ENCODE measurements around the gene ADGRB2.
A peak's percentile ranks its signal among the peaks of the same experiment; 100 is the strongest.
"Not testable (repeated sequence)": the region's sequence is repeated elsewhere in the genome, so short reads cannot be mapped to it uniquely, and the experiment has no call there.

The ADGRB2 gene

GRCh38 chr1:31725134-31725533, 39.0 kb downstream of the ADGRB2 start:
- DNase-seq (ENCODE audit: low read depth), result no peak

- peak; percentile 26 for DNase-seq (ENCODE audit: low read depth)
Measured at GRCh38 chr1:31723828-31724359, 40.2 kb downstream of the ADGRB2 start.

GRCh38 chr1:31718327-31718897, 45.7 kb downstream of the ADGRB2 start:
- no peak for DNase-seq (ENCODE audit: low read depth)

GRCh38 chr1:31717341-31717740, 46.8 kb downstream of the ADGRB2 start:
- DNase-seq (ENCODE audit: low read depth), result no peak

GRCh38 chr1:31715873-31716220, 48.3 kb downstream of the ADGRB2 start:
- no peak for DNase-seq (ENCODE audit: low read depth)

GRCh38 chr1:31715087-31715872, 48.9 kb downstream of the ADGRB2 start:
- no peak for DNase-seq (ENCODE audit: low read depth)

- DNase-seq (ENCODE audit: low read depth), result no peak
Measured at GRCh38 chr1:31714442-31715086, 49.6 kb downstream of the ADGRB2 start.

- DNase-seq (ENCODE audit: low read depth), result no peak
Measured at GRCh38 chr1:31712630-31713029, 51.5 kb downstream of the ADGRB2 start.

GRCh38 chr1:31712068-31712467, 52.1 kb downstream of the ADGRB2 start:
- no peak for DNase-seq (ENCODE audit: low read depth)

- DNase-seq (ENCODE audit: low read depth), result no peak
Measured at GRCh38 chr1:31708324-31708723, 55.8 kb downstream of the ADGRB2 start.

- no peak for DNase-seq (ENCODE audit: low read depth)
Measured at GRCh38 chr1:31707711-31708110, 56.4 kb downstream of the ADGRB2 start.

GRCh38 chr1:31707059-31707600, 57.0 kb downstream of the ADGRB2 start:
- DNase-seq (ENCODE audit: low read depth), result not testable (repeated sequence)

GRCh38 chr1:31706384-31707058, 57.6 kb downstream of the ADGRB2 start:
- DNase-seq (ENCODE audit: low read depth), result no peak

- DNase-seq (ENCODE audit: low read depth), result peak; percentile 11
Measured at GRCh38 chr1:31705080-31705866, 58.9 kb downstream of the ADGRB2 start.

- no peak for DNase-seq (ENCODE audit: low read depth)
Measured at GRCh38 chr1:31704271-31705079, 59.7 kb downstream of the ADGRB2 start.

GRCh38 chr1:31703431-31704270, 60.5 kb downstream of the ADGRB2 start, which contains the start of gene COL16A1:
COL16A1 (minus strand) TSS chr1:31704017; CDS start chr1:31702193, 1,824 bp downstream.
- DNase-seq (ENCODE audit: low read depth), result no peak

- DNase-seq (ENCODE audit: low read depth), result no peak
Measured at GRCh38 chr1:31702836-31703404, 61.2 kb downstream of the ADGRB2 start.

- no peak for DNase-seq (ENCODE audit: low read depth)
Measured at GRCh38 chr1:31701091-31701736, 62.9 kb downstream of the ADGRB2 start.

Measured in T follicular helper cell (primary cell).